H9 (cell line): Measurements from ENCODE around the gene MALRD1. TPM values are rescaled to one million over a fixed set of nuclear protein-coding genes. Genes with fewer than 3 reads are reported as not detected.

Source experiments
- DNase-seq: peaks from one replicate; pipeline ENCODE4 v3.0.0-alpha.2; 2017
- H2AFZ ChIP-seq: one replicate; pipeline ENCODE4 v1.6.1; 2013; ENCODE audit warnings: mild to moderate bottlenecking, low read length, control low read depth, moderate library complexity
- H2AK5ac ChIP-seq: 2 replicates; pipeline ENCODE4 v1.6.1; 2013; ENCODE audit warnings: low read length, control low read depth, mixed read lengths; ENCODE audit not compliant: insufficient read length
- H2BK120ac ChIP-seq: one replicate; pipeline ENCODE4 v1.6.1; 2013; ENCODE audit warnings: low read depth, mild to moderate bottlenecking, low read length, control low read depth, inconsistent platforms; ENCODE audit not compliant: poor library complexity, severe bottlenecking
- H2BK12ac ChIP-seq: 2 replicates; pipeline ENCODE4 v1.6.1; 2013; ENCODE audit warnings: low read length, control low read depth, mixed read lengths, low read depth; ENCODE audit not compliant: insufficient read length
- H2BK15ac ChIP-seq: 2 replicates; pipeline ENCODE4 v1.6.1; 2013; ENCODE audit warnings: low read depth, low read length, control low read depth
- H2BK20ac ChIP-seq: one replicate; pipeline ENCODE4 v1.6.1; 2013; ENCODE audit warnings: low read depth, mild to moderate bottlenecking, low read length, control low read depth, inconsistent platforms; ENCODE audit not compliant: poor library complexity, severe bottlenecking
- H2BK5ac ChIP-seq: 2 replicates; pipeline ENCODE4 v1.6.1; 2013; ENCODE audit warnings: low read length, control low read depth, mixed read lengths; ENCODE audit not compliant: insufficient read length
- H3K14ac ChIP-seq: 2 replicates; pipeline ENCODE4 v1.6.1; 2013; ENCODE audit warnings: low read length, control low read depth; ENCODE audit not compliant: insufficient read depth
- H3K18ac ChIP-seq: 2 replicates; pipeline ENCODE4 v1.6.1; 2013; ENCODE audit warnings: low read depth, mild to moderate bottlenecking, mixed read lengths, low read length, control low read depth; ENCODE audit not compliant: insufficient read length
- H3K23ac ChIP-seq: 2 replicates; pipeline ENCODE4 v1.6.1; 2013; ENCODE audit warnings: low read length, control low read depth, mixed read lengths, low read depth; ENCODE audit not compliant: insufficient read length
- H3K23me2 ChIP-seq: 2 replicates; pipeline ENCODE4 v1.6.1; 2013; ENCODE audit warnings: low read depth, mild to moderate bottlenecking, mixed read lengths, low read length, control low read depth; ENCODE audit not compliant: insufficient read length, poor library complexity, severe bottlenecking
- H3K27ac ChIP-seq: 2 replicates; pipeline ENCODE4 v1.5.1; 2013; ENCODE audit warnings: low read length, control low read depth, mixed read lengths, low read depth; ENCODE audit not compliant: insufficient read length
- H3K27me3 ChIP-seq: 2 replicates; pipeline ENCODE4 v1.6.1; 2013; ENCODE audit warnings: low read length, control low read depth, inconsistent platforms; ENCODE audit not compliant: insufficient read depth
- H3K4ac ChIP-seq: 2 replicates; pipeline ENCODE4 v1.6.1; 2013; ENCODE audit warnings: low read depth, mild to moderate bottlenecking, control low read depth, inconsistent platforms, low read length, moderate library complexity
- H3K4me1 ChIP-seq: 2 replicates; pipeline ENCODE4 v1.6.1; 2013; ENCODE audit warnings: low read length, control low read depth, inconsistent platforms; ENCODE audit not compliant: insufficient read depth
- H3K4me2 ChIP-seq: 2 replicates; pipeline ENCODE4 v1.6.1; 2013; ENCODE audit warnings: low read length, control low read depth, mixed read lengths; ENCODE audit not compliant: insufficient read length, insufficient read depth
- H3K56ac ChIP-seq: 2 replicates; pipeline ENCODE4 v1.6.1; 2013; ENCODE audit warnings: low read depth, mild to moderate bottlenecking, mixed read lengths, low read length, control low read depth; ENCODE audit not compliant: insufficient read length
- H3K79me1 ChIP-seq: 2 replicates; pipeline ENCODE4 v1.6.1; 2013; ENCODE audit warnings: low read depth, mild to moderate bottlenecking, moderate library complexity, low read length, control low read depth, inconsistent platforms; ENCODE audit not compliant: insufficient read depth, poor library complexity, severe bottlenecking
- H3K79me2 ChIP-seq: 2 replicates; pipeline ENCODE4 v1.6.1; 2013; ENCODE audit warnings: low read length, control low read depth, inconsistent platforms; ENCODE audit not compliant: insufficient read depth
- H3K9ac ChIP-seq: 2 replicates; pipeline ENCODE4 v1.6.1; 2013; ENCODE audit warnings: low read length, control low read depth, mixed read lengths; ENCODE audit not compliant: insufficient read length; ENCODE audit errors: extremely low read depth
- H3K9me3 ChIP-seq: one replicate; pipeline ENCODE4 v1.6.1; 2013; ENCODE audit warnings: low read depth, low read length, inconsistent platforms; ENCODE audit not compliant: control insufficient read depth
- H3T11ph ChIP-seq: one replicate; pipeline ENCODE4 v1.6.1; 2013; ENCODE audit warnings: mild to moderate bottlenecking, low read length, control low read depth, inconsistent platforms
- H4K20me1 ChIP-seq: one replicate; pipeline ENCODE4 v1.6.1; 2013; ENCODE audit not compliant: control insufficient read depth, insufficient read length, insufficient read depth
- H4K5ac ChIP-seq: 2 replicates; pipeline ENCODE4 v1.6.1; 2013; ENCODE audit warnings: low read depth, mild to moderate bottlenecking, mixed read lengths, low read length, control low read depth; ENCODE audit not compliant: insufficient read length
- H4K8ac ChIP-seq: replicated peaks from 2 replicates; pipeline ENCODE4 v1.6.1; 2013; ENCODE audit warnings: low read length, control low read depth, mixed read lengths, low read depth; ENCODE audit not compliant: insufficient read length
- H4K91ac ChIP-seq: 2 replicates; pipeline ENCODE4 v1.6.1; 2013; ENCODE audit warnings: low read depth, mild to moderate bottlenecking, moderate library complexity, mixed read lengths, low read length, control low read depth; ENCODE audit not compliant: insufficient read length
- H3K27ac Mint-ChIP-seq, 3 experiments: 2 replicates in 2 of 3; 3 replicates in 1 of 3; pipeline ENCODE4 v1.8.0; 2020 to 2021; ENCODE audit warnings: mixed read lengths in 3 of 3, mild to moderate bottlenecking in 1 of 3, moderate library complexity in 1 of 3
- H3K27me3 Mint-ChIP-seq: 2 replicates; pipeline ENCODE4 v1.8.0; 2021; ENCODE audit warnings: low read depth, mild to moderate bottlenecking, moderate library complexity, mixed read lengths
- H3K36me3 Mint-ChIP-seq, 3 experiments: 2 replicates in 2 of 3; 3 replicates in 1 of 3; pipeline ENCODE4 v1.8.0; 2020 to 2021; ENCODE audit warnings: low read depth in 3 of 3, mixed read lengths in 3 of 3; ENCODE audit not compliant: insufficient read depth in 1 of 3
- H3K4me1 Mint-ChIP-seq, 2 experiments: 2 replicates each; pipeline ENCODE4 v1.8.0; 2020; ENCODE audit warnings: mixed read lengths in 2 of 2
- H3K4me3 Mint-ChIP-seq, 2 experiments: 2 replicates in 1 of 2; 3 replicates in 1 of 2; pipeline ENCODE4 v1.8.0; 2020 to 2021; ENCODE audit warnings: mild to moderate bottlenecking in 2 of 2, mixed read lengths in 2 of 2, moderate library complexity in 1 of 2
- H3K9me3 Mint-ChIP-seq, 2 experiments: 2 replicates in 1 of 2; 3 replicates in 1 of 2; pipeline ENCODE4 v1.8.0; 2020; ENCODE audit warnings: mild to moderate bottlenecking in 2 of 2, mixed read lengths in 2 of 2, moderate library complexity in 1 of 2
- total RNA-seq: library from RNA; stranded (reverse); gene quantifications from 2 replicates; pipeline ENCODE4 v1.2.1, GENCODE V29; 2021
- TF ChIP-seq, protein P1 (sequence below): fragments of 200-600 bp; sonication (generic); conservative IDR thresholded peaks from 3 replicates; pipeline ENCODE4 v1.8.0; 2021; ENCODE audit warnings: antibody characterized with exemption, mild to moderate bottlenecking

Gene MALRD1
- total RNA-seq, 1 experiment from 2014 or later, result 0.20 TPM

DNA sequence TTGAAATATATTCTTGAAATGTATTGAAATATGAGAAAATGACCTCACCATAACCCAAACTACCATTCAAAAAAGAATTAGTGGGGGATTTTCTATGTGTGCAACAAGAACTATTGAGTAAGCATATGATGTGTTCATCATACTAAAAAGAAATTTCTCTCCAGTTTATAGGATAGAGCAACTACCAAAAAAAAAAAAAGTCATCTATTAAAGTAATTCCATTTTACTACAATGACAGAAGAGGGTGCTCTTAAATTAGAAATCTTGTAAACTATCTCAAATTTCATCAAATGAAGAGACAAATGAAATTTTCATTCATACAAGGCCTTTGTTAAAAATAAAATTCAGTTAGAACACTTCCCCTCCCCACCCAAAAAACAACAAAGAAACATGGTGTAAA is 572.2 kb downstream of the MALRD1 start:
- Mint-ChIP-seq H3K4me1 (peaks cover 0 to 3% of the 10 kb centered on the region in 2 experiments; a peak in 2 of 4 replicates), H3K27ac (no peak overlapping the region), H3K9me3 (no peaks in the 10 kb centered on the region), H3K27me3 (no peaks in the 10 kb centered on the region), H3K4me3 (no peak overlapping the region), H3K36me3 (no peaks in the 10 kb centered on the region)
- H2BK12ac ChIP-seq, result no peak overlapping the region
- H3K4ac ChIP-seq, result no peak overlapping the region
- no peaks in the 10 kb centered on the region for H3K4me1 ChIP-seq
- no peak for DNase-seq
- no peak overlapping the region for H3K9ac ChIP-seq
- no peak overlapping the region for H4K91ac ChIP-seq
- H3K56ac ChIP-seq, result no peak overlapping the region
- H3K27ac ChIP-seq, result no peak overlapping the region
- no peak overlapping the region for H2BK120ac ChIP-seq
- H3K23me2 ChIP-seq, result no peaks in the 10 kb centered on the region
- no peak overlapping the region for H3K4me2 ChIP-seq
- H3K9me3 ChIP-seq, result no peaks in the 10 kb centered on the region
- no peaks in the 10 kb centered on the region for H3K79me1 ChIP-seq
- H2BK20ac ChIP-seq, result no peak overlapping the region
- H2AK5ac ChIP-seq, result no peak overlapping the region
- H3K23ac ChIP-seq, result no peak overlapping the region
- no peak overlapping the region for H4K5ac ChIP-seq
- H3K18ac ChIP-seq, result no peak overlapping the region
- H3K14ac ChIP-seq, result no peak overlapping the region
- H4K20me1 ChIP-seq, result no peaks in the 10 kb centered on the region
- no peak overlapping the region for H2AFZ ChIP-seq
- H3K79me2 ChIP-seq, result no peaks in the 10 kb centered on the region
- TF ChIP-seq, protein P1, sequence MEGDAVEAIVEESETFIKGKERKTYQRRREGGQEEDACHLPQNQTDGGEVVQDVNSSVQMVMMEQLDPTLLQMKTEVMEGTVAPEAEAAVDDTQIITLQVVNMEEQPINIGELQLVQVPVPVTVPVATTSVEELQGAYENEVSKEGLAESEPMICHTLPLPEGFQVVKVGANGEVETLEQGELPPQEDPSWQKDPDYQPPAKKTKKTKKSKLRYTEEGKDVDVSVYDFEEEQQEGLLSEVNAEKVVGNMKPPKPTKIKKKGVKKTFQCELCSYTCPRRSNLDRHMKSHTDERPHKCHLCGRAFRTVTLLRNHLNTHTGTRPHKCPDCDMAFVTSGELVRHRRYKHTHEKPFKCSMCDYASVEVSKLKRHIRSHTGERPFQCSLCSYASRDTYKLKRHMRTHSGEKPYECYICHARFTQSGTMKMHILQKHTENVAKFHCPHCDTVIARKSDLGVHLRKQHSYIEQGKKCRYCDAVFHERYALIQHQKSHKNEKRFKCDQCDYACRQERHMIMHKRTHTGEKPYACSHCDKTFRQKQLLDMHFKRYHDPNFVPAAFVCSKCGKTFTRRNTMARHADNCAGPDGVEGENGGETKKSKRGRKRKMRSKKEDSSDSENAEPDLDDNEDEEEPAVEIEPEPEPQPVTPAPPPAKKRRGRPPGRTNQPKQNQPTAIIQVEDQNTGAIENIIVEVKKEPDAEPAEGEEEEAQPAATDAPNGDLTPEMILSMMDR, result no peak
- H3K27me3 ChIP-seq, result no peaks in the 10 kb centered on the region
- no peak overlapping the region for H2BK5ac ChIP-seq
- H3T11ph ChIP-seq, result no peak overlapping the region
- H2BK15ac ChIP-seq, result no peak overlapping the region
- no peak overlapping the region for H4K8ac ChIP-seq
